Memory B cell (primary cell): ENCODE measurements around the gene RELL1.
A peak's percentile ranks its signal among the peaks of the same experiment; 100 is the strongest.

Source experiments
- ATAC-seq: fragments of 150-1000 bp; cut with Tn5 transposase; 2 replicates; pipeline ENCODE4 v1.10.0; 2021; ENCODE audit warnings: low read depth, mild to moderate bottlenecking, moderate library complexity
- DNase-seq, 2 donors: peaks; one replicate each; pipeline ENCODE4 v3.0.0; 2022; ENCODE audit warnings: low spot score in 2 of 2
- H3K27ac Mint-ChIP-seq: one replicate; pipeline ENCODE4 v1.8.0; 2022; ENCODE audit warnings: mild to moderate bottlenecking, moderate library complexity, mixed read lengths
- H3K27me3 Mint-ChIP-seq: one replicate; pipeline ENCODE4 v1.8.0; 2022; ENCODE audit warnings: mixed read lengths
- H3K36me3 Mint-ChIP-seq: one replicate; pipeline ENCODE4 v1.8.0; 2022; ENCODE audit warnings: mild to moderate bottlenecking, mixed read lengths
- H3K4me1 Mint-ChIP-seq: one replicate; pipeline ENCODE4 v1.8.0; 2022; ENCODE audit warnings: mixed read lengths
- H3K4me3 Mint-ChIP-seq: one replicate; pipeline ENCODE4 v1.8.0; 2022; ENCODE audit warnings: mild to moderate bottlenecking, moderate library complexity, mixed read lengths
- H3K9me3 Mint-ChIP-seq: one replicate; pipeline ENCODE4 v1.8.0; 2022; ENCODE audit warnings: mixed read lengths

RELL1 gene

GRCh38 chr4:37686373-37687193 lies at the start of gene RELL1:
Gene RELL1 (minus strand): TSS chr4:37686376. CDS start chr4:37686287, 89 bp downstream.
- H3K9me3 Mint-ChIP-seq, result no peaks in the 10 kb centered on the region
- DNase-seq (peak; percentile 91), ATAC-seq (peak; percentile 83)
- peaks cover 2% of the 10 kb centered on the region for H3K27me3 Mint-ChIP-seq
- peaks cover 22% of the 10 kb centered on the region for H3K4me1 Mint-ChIP-seq
- H3K4me3 Mint-ChIP-seq, result peak within 1 kb of the TSS; percentile 100
- peak within 1 kb of the TSS; percentile 91 for H3K27ac Mint-ChIP-seq
- H3K36me3 Mint-ChIP-seq, result peaks cover 2% of the 10 kb centered on the region

GRCh38 chr4:37735578-37735977 lies 49.4 kb upstream of the RELL1 start:
- Mint-ChIP-seq H3K4me3 (no peak overlapping the region), H3K9me3 (no peaks in the 10 kb centered on the region)

GRCh38 chr4:37734989-37735388 lies 48.8 kb upstream of the RELL1 start:
- ATAC-seq (no peak), DNase-seq (no peak)
- no peaks in the 10 kb centered on the region for H3K36me3 Mint-ChIP-seq
- H3K4me3 Mint-ChIP-seq, result no peak overlapping the region
- H3K27ac Mint-ChIP-seq, result no peak overlapping the region
- no peaks in the 10 kb centered on the region for H3K9me3 Mint-ChIP-seq
- no peaks in the 10 kb centered on the region for H3K4me1 Mint-ChIP-seq
- H3K27me3 Mint-ChIP-seq, result peaks cover 4% of the 10 kb centered on the region

More at GRCh38 chr4:37735578-37735977, 49.4 kb upstream of the RELL1 start:
- H3K4me1 Mint-ChIP-seq, result no peaks in the 10 kb centered on the region
- H3K27me3 Mint-ChIP-seq, result peaks cover 4% of the 10 kb centered on the region
- H3K27ac Mint-ChIP-seq, result no peak overlapping the region
- H3K36me3 Mint-ChIP-seq, result no peaks in the 10 kb centered on the region
- ATAC-seq, result no peak
- no peak for DNase-seq

GRCh38 chr4:37733240-37733867 lies 47.2 kb upstream of the RELL1 start:
- H3K4me1 Mint-ChIP-seq, result no peaks in the 10 kb centered on the region
- H3K27me3 Mint-ChIP-seq, result peaks cover 4% of the 10 kb centered on the region
- H3K9me3 Mint-ChIP-seq, result no peaks in the 10 kb centered on the region
- DNase-seq (no peak), ATAC-seq (no peak)
- H3K36me3 Mint-ChIP-seq, result no peaks in the 10 kb centered on the region
- H3K27ac Mint-ChIP-seq, result no peak overlapping the region
- H3K4me3 Mint-ChIP-seq, result no peak overlapping the region

GRCh38 chr4:37732526-37733186 lies 46.5 kb upstream of the RELL1 start:
- H3K27ac Mint-ChIP-seq, result no peak overlapping the region
- H3K27me3 Mint-ChIP-seq, result peaks cover 4% of the 10 kb centered on the region
- no peaks in the 10 kb centered on the region for H3K9me3 Mint-ChIP-seq
- H3K4me3 Mint-ChIP-seq, result no peak overlapping the region
- H3K36me3 Mint-ChIP-seq, result no peaks in the 10 kb centered on the region
- H3K4me1 Mint-ChIP-seq, result no peaks in the 10 kb centered on the region
- DNase-seq (no peak), ATAC-seq (no peak)

- H3K27me3 Mint-ChIP-seq, result no peaks in the 10 kb centered on the region
- no peaks in the 10 kb centered on the region for H3K4me1 Mint-ChIP-seq
- ATAC-seq (no peak), DNase-seq (no peak)
- H3K9me3 Mint-ChIP-seq, result no peaks in the 10 kb centered on the region
- no peak overlapping the region for H3K27ac Mint-ChIP-seq
- H3K36me3 Mint-ChIP-seq, result no peaks in the 10 kb centered on the region
- H3K4me3 Mint-ChIP-seq, result no peak overlapping the region
These were observed 43.5 kb upstream of the RELL1 start for GRCh38 chr4:37729649-37730004.

GRCh38 chr4:37728064-37728463 lies 41.9 kb upstream of the RELL1 start:
- DNase-seq (no peak), ATAC-seq (no peak)
- H3K27ac Mint-ChIP-seq, result no peak overlapping the region
- H3K4me1 Mint-ChIP-seq, result no peaks in the 10 kb centered on the region
- no peak overlapping the region for H3K4me3 Mint-ChIP-seq
- no peaks in the 10 kb centered on the region for H3K9me3 Mint-ChIP-seq
- peaks cover under 1% of the 10 kb centered on the region for H3K27me3 Mint-ChIP-seq
- H3K36me3 Mint-ChIP-seq, result no peaks in the 10 kb centered on the region

GRCh38 chr4:37727635-37728034 lies 41.5 kb upstream of the RELL1 start:
- H3K36me3 Mint-ChIP-seq, result no peaks in the 10 kb centered on the region

GRCh38 chr4:37726666-37727065 lies 40.5 kb upstream of the RELL1 start:
- H3K27me3 Mint-ChIP-seq, result peaks cover 4% of the 10 kb centered on the region
- H3K9me3 Mint-ChIP-seq, result no peaks in the 10 kb centered on the region
- H3K4me3 Mint-ChIP-seq, result no peak overlapping the region
- H3K27ac Mint-ChIP-seq, result no peak overlapping the region
- no peaks in the 10 kb centered on the region for H3K36me3 Mint-ChIP-seq
- DNase-seq (no peak), ATAC-seq (no peak)
- no peaks in the 10 kb centered on the region for H3K4me1 Mint-ChIP-seq

More at GRCh38 chr4:37727635-37728034, 41.5 kb upstream of the RELL1 start:
- H3K4me3 Mint-ChIP-seq, result no peak overlapping the region
- peaks cover 4% of the 10 kb centered on the region for H3K27me3 Mint-ChIP-seq
- no peaks in the 10 kb centered on the region for H3K4me1 Mint-ChIP-seq
- DNase-seq, result no peak
- H3K27ac Mint-ChIP-seq, result no peak overlapping the region
- ATAC-seq, result no peak
- no peaks in the 10 kb centered on the region for H3K9me3 Mint-ChIP-seq

- peaks cover 4% of the 10 kb centered on the region for H3K27me3 Mint-ChIP-seq
These were observed 39.5 kb upstream of the RELL1 start for GRCh38 chr4:37725718-37726117.

GRCh38 chr4:37723067-37723466 lies 36.9 kb upstream of the RELL1 start:
- no peaks in the 10 kb centered on the region for H3K4me1 Mint-ChIP-seq
- no peaks in the 10 kb centered on the region for H3K9me3 Mint-ChIP-seq
- peaks cover 7% of the 10 kb centered on the region for H3K27me3 Mint-ChIP-seq
- H3K4me3 Mint-ChIP-seq, result no peak overlapping the region
- no peak overlapping the region for H3K27ac Mint-ChIP-seq
- no peaks in the 10 kb centered on the region for H3K36me3 Mint-ChIP-seq
- no peak for ATAC-seq
- no peak for DNase-seq

More at GRCh38 chr4:37725718-37726117, 39.5 kb upstream of the RELL1 start:
- Mint-ChIP-seq H3K4me3 (no peak overlapping the region), H3K9me3 (no peaks in the 10 kb centered on the region), H3K4me1 (no peaks in the 10 kb centered on the region), H3K36me3 (no peaks in the 10 kb centered on the region), H3K27ac (no peak overlapping the region)
- ATAC-seq (no peak), DNase-seq (no peak)

- Mint-ChIP-seq H3K4me1 (no peaks in the 10 kb centered on the region), H3K36me3 (no peaks in the 10 kb centered on the region), H3K27me3 (peaks cover 9% of the 10 kb centered on the region), H3K27ac (no peak overlapping the region), H3K9me3 (no peaks in the 10 kb centered on the region), H3K4me3 (no peak overlapping the region)
- DNase-seq (no peak), ATAC-seq (no peak)
These were observed 35.9 kb upstream of the RELL1 start for GRCh38 chr4:37721995-37722638.

GRCh38 chr4:37719021-37719420 lies 32.8 kb upstream of the RELL1 start:
- ATAC-seq, result no peak
- Mint-ChIP-seq H3K27me3 (peaks cover 9% of the 10 kb centered on the region), H3K4me3 (no peak overlapping the region), H3K36me3 (no peaks in the 10 kb centered on the region), H3K27ac (no peak overlapping the region), H3K4me1 (peaks cover 4% of the 10 kb centered on the region), H3K9me3 (no peaks in the 10 kb centered on the region)
- no peak for DNase-seq

GRCh38 chr4:37717576-37717975 lies 31.4 kb upstream of the RELL1 start:
- H3K9me3 Mint-ChIP-seq, result no peaks in the 10 kb centered on the region
- H3K4me3 Mint-ChIP-seq, result no peak overlapping the region
- H3K36me3 Mint-ChIP-seq, result no peaks in the 10 kb centered on the region
- H3K4me1 Mint-ChIP-seq, result peaks cover 4% of the 10 kb centered on the region
- H3K27ac Mint-ChIP-seq, result no peak overlapping the region
- no peak for ATAC-seq
- no peak for DNase-seq
- H3K27me3 Mint-ChIP-seq, result peaks cover 7% of the 10 kb centered on the region
